Mammary epithelial cell (primary cell): ENCODE measurements around the gene SRSF12.

Source experiments
- CTCF ChIP-seq, 2 donors: IDR thresholded peaks in 1 of 2; conservative IDR thresholded peaks in 1 of 2; 2 replicates each; pipeline ENCODE4 v1.5.1; 2011 to 2012; ENCODE audit warnings: inconsistent platforms in 2 of 2, low read length in 2 of 2, mild to moderate bottlenecking in 2 of 2, control low read depth in 1 of 2, low read depth in 1 of 2; ENCODE audit not compliant: insufficient read depth in 1 of 2; ENCODE audit errors: extremely low read depth in 1 of 2
- EZH2 ChIP-seq: IDR thresholded peaks from 2 replicates; pipeline ENCODE4 v1.6.1; 2012; ENCODE audit warnings: low read length, inconsistent platforms, borderline replicate concordance

- no peak for TF ChIP-seq EZH2
- TF ChIP-seq CTCF (conservative IDR thresholded peaks at IDR 0.05 in 1 of 2, IDR thresholded peaks at IDR 0.05 in 1 of 2; ENCODE audit: extremely low read depth in 1 of 2, insufficient read depth in 1 of 2, low read depth in 1 of 2, low read length in 2 of 2) = no peak
These were observed 2.5 kb upstream of the SRSF12 start for GRCh38 chr6:89120371-89120770.
